Stimulated activated CD8-positive, alpha-beta memory T cell treated with anti-CD3 and anti-CD28 coated beads, Interleukin-4, amount 100 ng/mL, for 1 hour (primary cell): ENCODE data around the gene GFER.
A peak's percentile ranks its signal among the peaks of the same experiment; 100 is the strongest.
"Not testable (repeated sequence)": the region's sequence is repeated elsewhere in the genome, so short reads cannot be mapped to it uniquely, and the experiment has no call there.

Experiments
- DNase-seq, 2 donors: peaks; one replicate each; pipeline ENCODE4 v3.0.0-alpha.2; 2020; ENCODE audit warnings: low read depth in 2 of 2, low spot score in 1 of 2

GFER gene

GRCh38 chr16:1983544-1984346, at the start of gene GFER:
GFER (plus strand) TSS chr16:1984193; CDS start chr16:1984219, 26 bp downstream.
- DNase-seq = no peak

DNA sequence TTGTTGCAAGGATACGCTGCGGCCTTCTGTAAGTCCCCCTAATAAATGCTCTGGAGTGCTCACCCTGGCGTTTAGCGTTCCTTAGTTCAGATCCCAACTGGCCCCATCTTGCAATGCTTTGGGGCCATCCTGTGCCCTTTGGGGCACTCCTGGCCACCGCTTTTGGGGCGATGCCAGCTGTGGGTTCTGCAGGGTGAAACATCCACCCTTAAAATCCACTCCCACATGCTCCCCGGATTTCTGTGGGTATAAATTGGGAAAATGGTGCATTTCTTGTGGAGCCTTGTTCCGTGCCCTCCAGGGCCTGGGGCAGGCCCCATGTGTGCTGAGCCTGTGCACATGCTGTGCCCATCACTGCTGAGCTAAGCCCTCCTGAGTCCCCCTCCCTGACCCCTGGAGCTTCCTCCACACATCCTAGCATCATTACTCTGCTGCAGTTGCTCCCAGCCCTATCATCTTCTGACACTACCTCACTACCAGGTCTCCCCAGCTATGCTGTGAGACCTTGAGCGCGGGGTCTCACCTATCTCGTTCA, 47.0 kb upstream of the GFER start:
- no peak for DNase-seq

DNA sequence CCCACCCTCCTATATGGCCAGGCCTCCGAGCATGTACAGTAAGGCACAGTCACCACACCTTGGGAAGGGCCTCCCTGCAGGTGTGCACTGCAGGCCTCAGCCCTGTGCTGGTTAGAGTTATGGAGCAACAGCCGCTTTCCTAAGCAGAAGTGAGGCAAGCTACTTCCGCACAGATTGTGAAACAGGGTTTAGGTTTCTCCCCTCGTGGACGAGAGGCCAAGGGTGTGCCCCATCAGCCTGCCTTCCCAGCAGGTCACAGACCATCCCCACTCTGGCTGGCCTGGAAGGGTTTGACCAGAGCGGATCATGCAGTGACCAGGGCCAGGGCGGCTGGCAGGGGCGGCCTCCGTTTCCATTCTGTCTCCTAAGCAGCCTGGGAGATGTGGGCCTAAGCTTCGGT, 45.7 kb upstream of the GFER start:
- no peak for DNase-seq

DNA sequence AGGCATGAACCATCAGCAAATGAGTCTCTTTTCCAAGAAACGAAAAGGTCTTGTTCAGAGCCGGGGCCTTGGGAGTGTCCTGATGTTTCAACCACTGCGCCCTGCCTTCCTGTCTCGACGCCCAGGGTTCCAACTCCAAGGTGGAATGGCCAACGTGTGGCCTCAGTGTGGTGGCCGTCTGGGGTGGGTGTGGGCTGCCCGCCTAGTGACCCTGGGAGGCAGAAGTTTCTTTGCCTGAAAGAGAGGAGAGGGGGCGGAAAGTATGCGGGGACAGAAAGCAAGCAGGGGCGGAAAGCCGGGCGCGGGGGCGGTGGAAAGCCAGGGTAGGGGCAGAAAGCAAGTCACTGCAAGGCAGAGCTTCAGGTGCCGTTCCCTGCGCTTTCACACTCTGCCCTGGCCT, 45.1 kb upstream of the GFER start:
- no peak for DNase-seq

- not testable (repeated sequence) for DNase-seq
Observed at GRCh38 chr16:1939833-1940232, 44.2 kb upstream of the GFER start.

GRCh38 chr16:1940273-1941161, 43.5 kb upstream of the GFER start:
- DNase-seq = no peak

- no peak for DNase-seq
Observed at GRCh38 chr16:1941162-1942046, 42.6 kb upstream of the GFER start.

GRCh38 chr16:1942047-1942809, 41.8 kb upstream of the GFER start:
- DNase-seq = no peak

GRCh38 chr16:1942810-1943726, 40.9 kb upstream of the GFER start, which contains the start of gene MSRB1:
MSRB1 (minus strand) TSS chr16:1943199; CDS start chr16:1943156, 43 bp downstream.
- DNase-seq = peak; percentile 98

GRCh38 chr16:1944612-1945199, 39.3 kb upstream of the GFER start:
- DNase-seq = no peak

DNA sequence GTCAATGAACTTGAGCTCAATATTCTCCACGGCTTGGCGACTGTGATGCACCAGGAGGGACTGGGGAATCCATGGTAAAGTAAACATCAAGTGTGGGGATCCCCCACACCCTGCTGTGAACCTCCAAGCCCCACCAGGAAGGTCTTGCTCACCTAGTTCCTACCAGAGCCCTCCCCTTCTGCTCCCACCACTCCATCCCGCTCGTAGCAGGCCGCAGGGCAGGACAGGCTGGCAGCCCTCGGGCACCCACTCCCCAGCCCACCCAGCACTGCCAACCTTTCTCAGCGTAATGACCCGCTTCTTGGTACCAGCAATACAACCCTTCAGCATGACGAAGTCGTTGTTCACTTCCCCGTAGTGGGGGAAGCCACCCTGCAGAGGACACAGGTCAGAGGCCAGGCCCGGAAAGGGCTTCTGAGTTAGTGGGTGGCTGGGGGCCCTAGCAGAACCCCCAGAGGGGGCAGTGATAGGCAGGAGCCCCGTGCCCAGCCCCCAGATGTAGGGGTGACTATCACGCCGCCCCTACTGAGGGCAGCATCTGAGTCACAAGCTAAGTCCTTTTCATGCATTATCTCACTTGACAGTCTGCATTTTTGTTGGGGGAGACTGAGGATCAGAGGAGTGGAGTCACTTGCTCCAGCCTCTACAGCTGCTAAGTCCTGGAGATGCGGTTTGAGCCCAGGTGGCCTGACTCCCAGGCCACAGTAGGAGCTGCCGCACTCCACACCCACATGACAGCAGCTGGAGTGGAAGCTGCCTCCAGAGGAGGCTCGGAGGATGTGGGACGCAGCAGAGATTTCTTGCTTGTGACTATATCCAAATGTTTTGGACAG, 38.2 kb upstream of the GFER start:
- no peak for DNase-seq

DNA sequence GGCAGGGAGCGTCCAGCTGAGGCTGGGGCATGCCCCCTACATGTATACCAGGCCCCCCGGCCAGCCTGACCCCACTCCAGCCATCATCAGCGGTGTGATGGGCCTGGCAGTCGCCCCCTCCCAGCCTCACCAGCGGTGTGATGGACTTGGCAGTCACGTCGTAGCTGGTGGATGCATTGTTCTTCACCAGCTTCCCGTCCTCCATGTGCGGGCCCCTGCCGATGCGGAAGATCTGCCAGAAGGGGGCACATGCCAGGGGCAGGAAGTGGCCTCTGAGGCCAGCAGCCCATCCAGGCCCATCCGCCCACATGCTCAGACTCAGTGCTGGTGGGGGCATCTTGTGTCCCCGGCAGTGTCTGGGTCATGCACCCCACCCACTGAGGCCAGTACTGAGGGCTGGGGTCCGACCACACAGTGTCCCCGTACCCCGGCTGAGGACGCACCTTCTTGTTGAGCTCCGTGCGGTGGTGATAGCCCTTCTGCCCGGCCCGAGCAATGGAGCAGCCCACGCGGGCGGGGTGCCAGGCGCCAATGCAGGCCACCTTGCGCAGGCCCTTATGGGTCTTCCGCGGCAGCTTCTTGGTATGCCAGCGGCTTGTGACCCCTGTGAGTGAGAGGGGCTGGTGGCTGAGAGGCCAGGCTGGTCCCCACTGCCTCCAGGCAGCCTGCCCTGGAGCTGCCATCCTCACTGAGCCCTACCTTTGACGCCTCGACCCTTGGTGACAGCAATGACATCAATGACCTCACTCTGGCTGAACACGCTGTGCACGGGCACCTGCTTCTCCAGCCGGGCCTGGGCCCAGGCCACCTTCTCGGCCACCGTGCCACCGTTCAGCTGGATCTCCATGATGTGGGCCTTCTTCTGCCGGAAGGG, 37.3 kb upstream of the GFER start:
- DNase-seq = no peak

DNA sequence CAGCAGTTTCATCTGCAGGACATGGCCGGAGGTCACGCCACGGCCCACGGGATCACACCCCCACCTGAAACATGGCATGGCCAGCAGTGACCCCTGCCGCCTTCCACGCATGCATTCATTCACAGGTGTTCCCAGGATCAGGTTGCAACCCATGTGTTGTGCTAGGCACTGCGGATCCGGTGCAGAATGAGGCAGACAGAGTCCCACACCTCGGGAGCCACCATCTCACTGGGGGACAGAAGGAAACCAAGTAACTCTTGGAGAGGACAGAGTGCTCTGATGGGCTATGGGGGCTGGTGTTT, 36.7 kb upstream of the GFER start:
- DNase-seq = no peak

DNA sequence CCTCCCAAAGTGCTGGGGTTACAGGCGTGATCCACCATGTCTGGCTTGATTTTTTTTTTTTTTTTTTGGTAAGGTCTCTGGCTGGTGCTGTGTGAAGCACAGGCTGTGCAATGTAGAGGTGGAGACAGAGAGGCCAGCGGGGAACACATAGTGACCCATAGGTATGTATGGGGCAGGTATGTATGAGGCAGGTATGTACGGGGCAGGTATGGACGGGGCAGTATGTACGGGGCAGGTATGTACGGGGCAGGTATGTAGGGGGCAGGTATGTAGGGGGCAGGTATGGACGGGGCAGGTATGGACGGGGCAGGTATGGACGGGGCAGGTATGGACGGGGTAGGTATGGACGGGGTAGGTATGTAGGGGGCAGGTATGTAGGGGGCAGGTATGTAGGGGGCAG, 34.5 kb upstream of the GFER start:
- no peak for DNase-seq

- DNase-seq = no peak
Observed at GRCh38 chr16:1950047-1950446, 33.9 kb upstream of the GFER start.

DNA sequence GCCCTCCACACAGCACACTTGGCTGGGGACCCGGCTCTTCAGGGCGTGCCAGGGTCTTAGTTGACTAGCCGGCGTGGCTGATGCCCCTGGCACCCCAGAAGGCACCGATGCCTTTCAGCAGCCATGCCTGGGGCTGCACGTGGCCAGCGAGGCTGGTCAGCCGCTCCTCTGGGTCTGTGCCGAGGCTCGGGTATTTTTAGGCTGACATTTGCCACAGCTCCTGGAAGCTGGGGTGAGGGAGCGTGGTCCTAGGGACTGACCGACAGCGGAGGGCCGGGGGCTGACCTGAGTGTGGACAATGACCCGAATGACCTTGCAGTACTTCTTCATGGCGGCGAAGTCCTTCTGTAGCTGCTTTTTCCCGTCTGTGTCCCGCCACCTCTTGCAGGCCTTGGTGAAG, 33.4 kb upstream of the GFER start:
- no peak for DNase-seq

- DNase-seq = no peak
Observed at GRCh38 chr16:1953734-1954133, 30.3 kb upstream of the GFER start.
